SU-DHL-6 (cell line): ENCODE measurements around the gene HAO1.

ENCODE experiments used
- CTCF ChIP-seq: fragments of 200-600 bp; sonication (generic); IDR thresholded peaks from one replicate; pipeline ENCODE4 v1.5.1; 2017; ENCODE audit warnings: antibody characterized with exemption, mild to moderate bottlenecking, low read length, moderate library complexity; ENCODE audit not compliant: insufficient read depth, poor library complexity, severe bottlenecking
- EZH2phosphoT487 ChIP-seq: fragments of 200-600 bp; sonication (generic), shearing (Covaris generic); conservative IDR thresholded peaks from 2 replicates; pipeline ENCODE4 v1.6.1; 2018; ENCODE audit warnings: mild to moderate bottlenecking, antibody characterized with exemption, low read length, moderate library complexity, mixed read lengths

GRCh38 chr20:7881551-7881950 lies 58.7 kb downstream of the HAO1 start:
- no peak for TF ChIP-seq CTCF
- no peak for TF ChIP-seq EZH2phosphoT487
